Hematopoietic multipotent progenitor cell treated with erythropoietin and hydrocortisone succinate and interleukin-3 and kit ligand, for 15 days (in vitro differentiated cells): Measurements from ENCODE around the gene RASSF4.
"Not testable (repeated sequence)": the region's sequence is repeated elsewhere in the genome, so short reads cannot be mapped to it uniquely, and the experiment has no call there.

Source experiments
- DNase-seq: peaks from one replicate; pipeline ENCODE4 v3.0.0-alpha.2; 2015; ENCODE audit warnings: low spot score

RASSF4 gene

DNA sequence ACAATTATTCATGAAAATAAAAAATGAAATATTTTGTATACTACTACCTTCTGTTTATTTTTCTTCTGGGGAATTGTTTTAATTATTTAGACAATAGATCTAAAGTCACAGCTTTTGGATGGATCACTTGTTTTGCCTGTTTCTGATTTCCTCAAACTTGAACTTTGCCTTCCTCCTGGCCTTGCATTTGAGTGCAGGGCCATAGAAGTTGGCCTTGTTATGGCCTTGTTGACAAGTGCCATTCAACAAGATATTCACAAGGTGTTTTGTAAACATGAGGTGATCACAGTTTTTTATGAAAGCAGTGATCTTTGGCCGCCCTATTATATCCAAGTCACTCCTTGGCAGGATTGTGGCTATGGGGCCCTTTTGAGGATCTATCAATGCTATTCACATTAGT is 45.7 kb downstream of the RASSF4 start:
- DNase-seq: no peak

DNA sequence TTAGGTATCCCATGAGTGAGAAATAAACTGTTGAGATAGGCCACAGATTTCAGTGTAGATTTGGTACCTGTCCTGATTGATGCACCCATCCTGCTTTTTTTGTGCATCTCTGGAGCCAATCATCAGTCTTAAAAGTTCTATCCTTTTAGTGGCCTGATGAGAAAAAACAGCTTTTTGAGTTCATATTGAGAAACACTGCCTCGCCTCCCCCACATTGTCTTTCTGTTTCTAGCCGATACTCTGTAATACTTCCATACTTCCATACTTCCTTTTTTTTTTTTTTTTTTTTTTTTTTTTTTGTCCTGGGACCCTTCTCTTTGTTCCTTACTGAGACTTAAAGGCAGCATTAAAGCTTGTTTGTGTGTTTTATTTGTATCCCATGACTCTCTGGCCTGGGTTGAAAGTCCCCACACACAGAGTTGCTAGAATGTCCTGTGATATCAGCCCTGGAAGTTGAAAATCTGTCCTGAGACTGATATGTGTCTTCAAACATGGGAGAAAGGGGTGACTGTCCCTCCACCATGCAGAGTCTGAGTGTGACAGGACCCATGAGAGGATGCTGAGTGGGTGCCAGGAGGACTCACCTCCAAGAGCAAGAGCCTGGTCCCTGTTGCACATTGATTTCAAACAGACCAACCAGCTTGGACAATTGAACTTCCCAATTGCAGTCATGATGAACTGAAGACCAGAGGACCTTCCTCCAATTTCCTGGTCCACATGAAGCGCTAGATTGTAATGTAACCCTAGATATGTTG is 46.9 kb downstream of the RASSF4 start:
- DNase-seq: no peak

DNA sequence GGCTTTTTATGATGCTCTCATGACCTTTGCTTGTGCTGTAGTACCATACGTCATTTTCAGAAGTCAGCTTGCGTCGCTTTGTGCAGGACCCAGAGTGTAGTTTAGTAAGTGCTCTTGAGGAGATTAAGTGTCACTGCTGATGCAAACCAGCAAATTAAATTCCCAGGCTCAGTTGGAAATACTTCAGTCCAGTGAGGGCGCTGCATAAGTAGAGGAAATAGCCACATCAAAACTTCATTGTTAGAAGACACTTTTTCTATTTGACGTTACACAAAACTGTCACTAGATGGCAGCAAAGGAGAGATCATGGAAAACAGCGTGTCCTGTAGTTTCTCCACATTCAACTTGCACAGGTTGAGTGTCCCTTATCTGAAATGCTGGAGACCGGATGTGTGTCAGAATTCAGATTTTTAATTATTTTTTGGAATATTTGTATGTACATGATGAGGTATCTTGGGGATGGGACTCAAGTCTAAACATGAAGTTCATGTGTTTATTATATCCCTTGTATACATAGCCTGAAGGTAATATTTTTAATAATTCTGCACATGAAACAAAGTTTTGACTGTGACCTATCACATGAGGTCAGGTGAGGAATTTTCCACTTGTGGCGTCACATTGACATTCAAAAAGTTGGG is 49.0 kb downstream of the RASSF4 start:
- peak; percentile 65 for DNase-seq

DNA sequence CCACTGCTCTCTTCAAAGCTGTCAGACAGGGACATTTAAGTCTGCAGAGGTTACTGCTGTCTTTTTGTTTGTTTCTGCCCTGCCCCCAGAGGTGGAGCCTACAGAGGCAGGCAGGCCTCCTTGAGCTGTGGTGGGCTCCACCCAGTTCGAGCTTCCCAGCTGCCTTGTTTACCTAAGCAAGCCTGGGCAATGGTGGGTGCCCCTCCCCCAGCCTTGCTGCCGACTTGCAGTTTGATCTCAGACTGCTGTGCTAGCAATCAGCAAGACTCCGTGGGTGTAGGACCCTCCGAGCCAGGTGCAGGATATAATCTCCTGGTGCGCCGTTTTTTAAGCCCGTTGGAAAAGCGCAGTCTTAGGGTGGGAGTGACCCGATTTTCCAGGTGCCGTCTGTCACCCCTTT is 55.0 kb downstream of the RASSF4 start:
- DNase-seq: not testable (repeated sequence)

DNA sequence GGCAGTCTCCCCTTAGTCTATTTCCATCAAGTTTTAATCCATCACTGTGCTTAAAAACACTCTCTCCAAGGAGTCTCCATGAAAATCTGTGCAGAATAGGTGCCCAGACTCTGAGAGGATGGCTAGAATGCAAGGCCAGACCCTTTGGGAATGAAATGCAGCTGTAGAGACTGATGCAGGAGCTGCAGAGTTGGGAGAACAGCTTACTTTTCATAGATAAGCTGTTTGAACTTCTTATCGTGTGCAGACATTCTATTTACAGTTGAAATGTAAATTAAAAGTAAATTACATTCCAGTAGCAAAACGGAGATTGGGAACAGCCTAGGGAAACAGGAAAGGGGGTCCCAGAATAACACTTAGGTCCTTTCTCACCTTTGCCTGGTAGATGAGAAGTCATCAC is 56.0 kb downstream of the RASSF4 start:
- no peak for DNase-seq

DNA sequence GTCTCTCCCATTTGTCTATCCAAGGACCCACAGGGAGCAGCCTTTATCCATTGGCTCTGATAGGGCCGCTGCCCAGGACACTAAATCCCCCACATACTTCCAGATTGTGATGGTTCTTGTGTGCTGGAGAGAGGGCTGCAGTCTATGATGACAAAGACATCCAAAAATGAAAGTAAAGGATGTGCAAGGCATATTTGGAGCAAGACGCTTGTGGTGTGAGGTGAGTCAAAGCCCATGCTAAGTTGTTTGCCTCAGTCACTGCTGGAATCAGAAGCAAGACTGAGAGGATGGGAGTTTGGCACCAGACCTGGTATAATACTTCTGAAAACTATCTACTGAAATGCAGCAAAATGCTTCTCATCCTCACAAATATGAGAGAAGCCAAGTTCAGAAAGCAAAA is 63.8 kb downstream of the RASSF4 start:
- no peak for DNase-seq

DNA sequence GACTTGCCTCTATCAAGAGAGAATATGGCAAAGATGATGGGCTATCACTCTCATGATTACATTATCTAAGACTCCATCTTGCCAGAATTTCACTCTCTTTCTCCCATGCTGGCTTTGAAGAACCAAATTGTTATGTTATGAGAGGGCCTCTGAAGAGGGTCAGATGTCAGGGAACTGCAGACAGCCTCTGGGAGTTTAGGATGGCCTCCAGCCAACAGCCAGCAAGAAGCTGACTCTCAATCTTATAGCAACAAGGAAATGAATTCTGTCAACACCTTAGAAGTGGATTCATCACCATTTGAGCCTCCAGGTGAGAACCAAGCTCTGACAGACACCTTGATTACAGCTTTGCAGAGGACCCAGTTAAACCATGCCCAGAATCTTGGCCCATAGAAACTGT is 74.7 kb downstream of the RASSF4 start:
- DNase-seq: no peak

DNA sequence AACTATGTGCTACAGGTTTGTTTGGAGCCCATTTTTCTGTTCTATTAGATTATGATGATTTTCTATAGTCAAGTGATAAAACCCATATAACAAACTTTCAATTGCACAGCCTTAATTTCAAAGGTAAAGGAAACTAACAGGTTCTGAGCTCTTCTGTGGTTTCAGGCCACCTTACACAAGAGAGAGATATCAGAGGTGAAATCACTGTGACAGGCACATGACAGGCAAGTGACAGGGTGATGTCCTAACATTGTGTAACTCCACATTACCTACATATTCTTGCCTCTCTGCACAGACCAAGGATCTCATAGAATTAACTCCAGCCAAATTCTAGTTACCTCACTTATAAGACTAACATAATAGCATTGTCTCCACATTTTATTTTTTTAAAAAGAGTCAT is 76.1 kb downstream of the RASSF4 start:
- DNase-seq: no peak

DNA sequence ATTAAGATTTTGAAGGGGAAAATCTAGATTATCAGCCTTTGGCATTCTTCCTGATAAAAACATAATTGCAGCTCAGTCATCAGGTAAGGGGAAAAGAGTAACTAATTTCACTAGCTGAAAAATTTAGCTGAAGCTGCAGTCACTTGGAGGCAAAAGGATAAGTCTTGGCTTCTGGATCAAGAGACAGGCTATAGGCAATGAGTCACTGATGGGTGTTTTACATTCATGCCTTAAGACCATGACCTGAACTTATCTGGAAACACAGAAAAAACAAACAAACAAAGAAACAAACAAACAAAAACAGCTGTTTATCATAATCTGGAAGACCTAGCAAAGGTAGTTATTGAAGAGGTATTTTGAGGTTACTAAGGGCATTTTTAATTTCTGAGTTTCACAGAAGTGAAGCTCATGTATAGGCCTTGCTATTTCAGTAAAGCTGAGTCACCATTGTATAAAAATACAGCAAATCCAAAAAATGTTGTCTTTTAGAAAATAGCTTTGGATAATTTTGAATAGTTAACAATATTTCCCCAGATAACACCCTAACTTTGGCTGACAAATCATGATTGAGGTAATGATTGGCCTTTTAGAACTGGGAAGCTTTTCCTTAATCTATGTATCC is 81.4 kb downstream of the RASSF4 start:
- no peak for DNase-seq

DNA sequence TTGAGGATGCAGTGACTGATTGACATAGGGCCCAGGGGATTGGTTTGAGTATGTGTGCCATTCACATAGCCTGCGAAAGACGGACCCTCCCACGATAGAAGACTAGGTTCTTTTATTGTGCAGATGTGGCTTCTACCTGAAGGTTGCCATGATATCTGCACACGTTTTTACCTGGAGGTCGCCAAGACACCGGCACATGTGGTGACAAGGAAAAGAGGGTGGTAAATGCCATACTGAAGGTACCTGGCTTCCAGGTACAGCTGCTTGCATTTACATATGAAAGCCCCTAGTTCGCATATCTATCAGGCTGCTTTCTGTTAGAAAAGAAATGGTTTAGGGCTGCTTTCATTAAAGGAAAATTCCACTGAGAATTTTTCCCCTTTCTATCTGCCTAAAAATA is 84.7 kb downstream of the RASSF4 start:
- DNase-seq: no peak
